Stomach (tissue), 4 donors: ENCODE data around the gene MACROD1.

ENCODE experiments used
- CTCF ChIP-seq, 7 experiments: fragments of 450-650 bp in 4 of 7; fragments of 200-600 bp in 3 of 7; sonication (generic) in 3 of 7; IDR thresholded peaks; one replicate each; pipeline ENCODE4 v1.5.1; 2016 to 2019; ENCODE audit warnings: antibody characterized with exemption in 7 of 7, control low read depth in 2 of 7, mild to moderate bottlenecking in 1 of 7
- EP300 ChIP-seq: sonication (generic); formaldehyde crosslinking; IDR thresholded peaks from one replicate; pipeline ENCODE4 v1.6.1; 2017; ENCODE audit warnings: antibody characterized with exemption
- POLR2A ChIP-seq, 4 donors: fragments of 450-650 bp; IDR thresholded peaks; one replicate each; pipeline ENCODE4 v1.6.1; 2016; ENCODE audit warnings: antibody characterized with exemption in 4 of 4, control low read depth in 2 of 4, mild to moderate bottlenecking in 1 of 4, moderate library complexity in 1 of 4
- POLR2AphosphoS5 ChIP-seq, 3 donors: sonication (generic); formaldehyde crosslinking; IDR thresholded peaks; one replicate each; pipeline ENCODE4 v1.6.1; 2016; ENCODE audit warnings: antibody characterized with exemption in 3 of 3

GRCh38 chr11:64130618-64131017, 35.3 kb downstream of the MACROD1 start:
- TF ChIP-seq POLR2A (IDR thresholded peaks at IDR 0.05) = no peak
- no peak for TF ChIP-seq CTCF (IDR thresholded peaks at IDR 0.05)
- no peak for TF ChIP-seq EP300
- TF ChIP-seq POLR2AphosphoS5 (IDR thresholded peaks at IDR 0.05) = no peak
